ENCODE measurements around the gene PIH1D1. TPM values are rescaled to one million over a fixed set of nuclear protein-coding genes. Genes with fewer than 3 reads are reported as not detected.

The PIH1D1 gene
- total and polyA plus RNA-seq, 2 of the 13 experiments (the other 11 are each of a cell fraction or from before 2014, with no cell fraction given) = 110 to 137 TPM

- no peak for TF ChIP-seq ZSCAN31 (CRISPR knock-in tag; IDR thresholded peaks at IDR 0.05; ENCODE audit: low read depth)
- no peak for TF ChIP-seq DPF2 (CRISPR knock-in tag; IDR thresholded peaks at IDR 0.05; ENCODE audit: borderline replicate concordance, low read depth)
- TF ChIP-seq BCLAF1 (IDR thresholded peaks at IDR 0.05) = no peak
- TF ChIP-seq MED8 (CRISPR knock-in tag; IDR thresholded peaks at IDR 0.05; ENCODE audit: insufficient replicate concordance) = no peak
- no peak for TF ChIP-seq ZNF44 (CRISPR knock-in tag; IDR thresholded peaks at IDR 0.05)
- TF ChIP-seq ZBTB26 (CRISPR knock-in tag; IDR thresholded peaks at IDR 0.05; ENCODE audit: borderline replicate concordance) = no peak
- TF ChIP-seq ZBED4 (CRISPR knock-in tag; IDR thresholded peaks at IDR 0.05; ENCODE audit: borderline replicate concordance) = peak; percentile 70; the same call in 1 of the 2 replicates
- TF ChIP-seq ZFP37 (CRISPR knock-in tag; IDR thresholded peaks at IDR 0.05; ENCODE audit: borderline replicate concordance) = no peak
- no peak for TF ChIP-seq RFXANK (CRISPR knock-in tag; IDR thresholded peaks at IDR 0.05)
- no peak for TF ChIP-seq POLR2AphosphoS5 (IDR thresholded peaks at IDR 0.05; ENCODE audit: low read depth, low read length)
- no peak for TF ChIP-seq NFE2L2 (IDR thresholded peaks at IDR 0.05; ENCODE audit: low read length)
- TF ChIP-seq ZBTB46 (CRISPR knock-in tag; IDR thresholded peaks at IDR 0.05; ENCODE audit: borderline replicate concordance) = no peak
- TF ChIP-seq THAP9 (CRISPR knock-in tag; IDR thresholded peaks at IDR 0.05; ENCODE audit: borderline replicate concordance) = peak; percentile 52; the same call in 1 of the 2 replicates
- TF ChIP-seq GABPA (IDR thresholded peaks at IDR 0.05; ENCODE audit: low read depth, low read length) = no peak
- TF ChIP-seq GABPA (CRISPR knock-in tag; IDR thresholded peaks at IDR 0.05; ENCODE audit: low read depth) = no peak
Measured at GRCh38 chr19:49473868-49474541, 22.4 kb upstream of the PIH1D1 start, which contains the start of gene FLT3LG (continued).
